Iris pigment epithelial cell (primary cell): ENCODE data around the gene CDH20.
A peak's percentile ranks its signal among the peaks of the same experiment; 100 is the strongest.

Experiments used
- DNase-seq: peaks from one replicate; pipeline ENCODE4 v3.0.0-alpha.2; 2011; ENCODE audit warnings: low read depth

The CDH20 gene

DNA sequence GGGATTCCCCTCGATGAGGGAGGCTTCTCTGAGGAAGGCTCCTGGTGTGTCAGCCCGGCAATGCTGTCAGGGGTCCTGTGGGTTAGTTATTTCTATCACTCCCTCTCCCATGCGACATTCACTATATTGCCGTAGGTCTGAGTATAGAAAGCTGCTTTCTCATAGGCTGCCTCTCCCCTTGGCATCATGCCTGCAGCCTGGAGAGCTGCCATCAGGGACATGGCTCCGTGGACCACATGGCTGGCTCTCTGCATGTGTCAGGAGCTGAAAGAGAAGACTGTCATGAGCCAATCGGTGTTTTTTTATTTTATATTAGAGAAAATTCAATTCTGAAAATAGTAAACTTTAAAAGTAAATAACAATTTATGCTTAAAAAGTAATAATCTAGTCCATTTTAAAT lies 198.0 kb downstream of the CDH20 start:
- no peak for DNase-seq

GRCh38 chr18:61531891-61532290 lies 198.7 kb downstream of the CDH20 start:
- DNase-seq, result no peak

GRCh38 chr18:61535401-61535800 lies 202.2 kb downstream of the CDH20 start:
- no peak for DNase-seq

DNA sequence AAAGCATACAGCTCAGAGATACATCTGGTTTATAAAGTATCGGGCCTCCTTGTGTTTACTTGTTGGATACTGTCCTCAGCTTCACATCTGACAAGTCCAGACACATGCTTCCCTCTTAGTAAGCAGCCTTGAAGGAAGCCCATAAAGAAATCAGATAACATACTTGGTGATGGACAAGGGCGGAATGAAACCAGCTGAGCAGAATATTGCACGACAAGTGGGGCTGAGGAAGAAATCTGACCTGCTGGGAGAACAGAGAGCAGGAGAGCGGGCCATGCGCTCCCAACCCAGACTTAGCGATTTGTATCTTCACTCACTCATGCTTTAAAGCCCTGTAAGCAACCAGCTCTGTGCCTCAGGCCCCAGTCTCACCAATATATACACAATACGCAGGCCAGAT lies 208.4 kb downstream of the CDH20 start:
- peak; percentile 12 for DNase-seq

DNA sequence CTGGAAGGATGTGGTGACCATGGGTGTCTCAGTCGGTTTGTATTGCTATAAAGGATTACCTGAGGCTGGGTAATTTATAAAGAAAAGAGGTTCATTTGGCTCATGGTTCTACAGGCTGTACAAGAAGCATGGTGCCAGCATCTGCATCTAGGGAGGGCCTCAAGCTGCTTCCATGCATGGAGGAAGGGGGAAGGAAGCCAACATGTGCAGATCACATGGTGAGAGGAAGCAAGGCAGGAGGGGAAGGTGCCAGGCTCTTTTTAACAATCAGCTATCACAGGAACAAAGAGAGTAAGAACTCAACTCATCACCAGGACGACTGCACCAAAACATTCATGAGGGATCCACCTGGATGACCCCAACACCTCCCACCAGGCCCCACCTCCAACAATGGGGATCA lies 209.4 kb downstream of the CDH20 start:
- DNase-seq, result no peak

GRCh38 chr18:61543518-61543917 lies 210.3 kb downstream of the CDH20 start:
- no peak for DNase-seq

- DNase-seq, result no peak
These were observed 210.9 kb downstream of the CDH20 start for GRCh38 chr18:61544178-61544577.

DNA sequence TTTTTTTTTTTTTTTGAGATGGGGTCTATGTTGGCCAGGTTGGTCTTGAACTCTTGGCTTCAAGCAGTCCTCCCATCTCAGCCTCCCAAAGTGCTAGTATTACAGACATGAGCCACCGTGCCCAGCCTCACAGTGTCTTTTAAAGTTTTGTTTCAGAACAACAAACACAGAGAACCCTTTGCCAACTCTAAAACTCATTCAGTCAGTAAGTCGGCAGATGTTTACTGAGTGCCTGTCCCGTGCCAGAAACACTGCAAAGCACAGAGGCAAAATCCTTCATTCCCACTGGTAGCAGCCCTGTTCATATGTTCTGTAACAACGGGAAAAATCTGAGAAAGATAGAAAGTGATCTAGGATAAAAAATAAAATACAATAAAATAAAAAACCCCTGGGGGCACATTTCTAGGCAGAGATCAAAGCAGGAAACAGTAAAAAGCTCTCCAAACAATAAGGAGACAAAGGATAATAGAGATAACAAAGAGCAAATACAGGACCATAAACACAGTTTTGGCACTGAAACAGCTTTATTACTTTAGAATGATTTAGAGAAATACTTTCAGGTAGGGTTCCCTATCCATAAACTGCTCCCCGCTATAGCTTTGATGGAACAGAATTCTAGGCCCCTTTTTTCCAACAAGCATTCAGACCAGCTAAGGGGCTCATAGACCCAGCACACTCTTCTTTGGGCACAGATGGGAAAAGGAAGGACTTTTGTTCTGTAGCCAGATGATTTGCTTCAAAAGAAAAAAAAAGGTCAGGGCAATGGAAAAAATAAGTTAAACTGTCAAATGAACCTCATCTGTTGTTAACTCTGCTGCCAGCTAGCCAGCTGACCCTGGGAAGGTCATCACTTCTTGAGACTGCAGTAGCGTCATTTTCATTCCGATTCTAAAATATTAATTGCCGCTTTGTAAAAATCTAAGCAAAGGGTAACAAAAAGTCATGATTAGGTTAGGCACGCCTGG lies 212.3 kb downstream of the CDH20 start:
- no peak for DNase-seq

GRCh38 chr18:61546590-61546989 lies 213.4 kb downstream of the CDH20 start:
- DNase-seq, result peak; percentile 86

GRCh38 chr18:61549416-61549815 lies 216.2 kb downstream of the CDH20 start:
- DNase-seq, result no peak

DNA sequence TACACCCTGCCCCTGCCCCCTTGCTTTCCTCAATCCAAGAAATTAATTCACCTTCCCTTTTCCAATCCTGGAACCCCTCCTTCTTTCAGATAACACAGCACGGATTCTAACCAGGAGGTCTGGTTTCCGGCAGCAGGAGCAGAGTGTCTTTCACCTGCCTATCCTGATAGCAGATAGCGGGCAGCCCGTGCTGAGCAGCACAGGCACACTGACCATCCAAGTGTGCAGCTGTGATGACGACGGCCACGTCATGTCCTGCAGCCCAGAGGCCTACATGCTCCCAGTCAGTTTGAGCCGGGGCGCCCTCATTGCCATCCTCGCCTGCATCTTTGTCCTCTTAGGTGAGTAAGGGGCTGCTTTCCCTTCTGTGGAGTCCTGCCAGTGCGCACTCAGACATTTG lies 216.7 kb downstream of the CDH20 start:
- DNase-seq, result no peak

- DNase-seq, result peak; percentile 88
These were observed 218.4 kb downstream of the CDH20 start for GRCh38 chr18:61551586-61551985.

GRCh38 chr18:61553045-61553659 lies 219.9 kb downstream of the CDH20 start:
- DNase-seq, result no peak

DNA sequence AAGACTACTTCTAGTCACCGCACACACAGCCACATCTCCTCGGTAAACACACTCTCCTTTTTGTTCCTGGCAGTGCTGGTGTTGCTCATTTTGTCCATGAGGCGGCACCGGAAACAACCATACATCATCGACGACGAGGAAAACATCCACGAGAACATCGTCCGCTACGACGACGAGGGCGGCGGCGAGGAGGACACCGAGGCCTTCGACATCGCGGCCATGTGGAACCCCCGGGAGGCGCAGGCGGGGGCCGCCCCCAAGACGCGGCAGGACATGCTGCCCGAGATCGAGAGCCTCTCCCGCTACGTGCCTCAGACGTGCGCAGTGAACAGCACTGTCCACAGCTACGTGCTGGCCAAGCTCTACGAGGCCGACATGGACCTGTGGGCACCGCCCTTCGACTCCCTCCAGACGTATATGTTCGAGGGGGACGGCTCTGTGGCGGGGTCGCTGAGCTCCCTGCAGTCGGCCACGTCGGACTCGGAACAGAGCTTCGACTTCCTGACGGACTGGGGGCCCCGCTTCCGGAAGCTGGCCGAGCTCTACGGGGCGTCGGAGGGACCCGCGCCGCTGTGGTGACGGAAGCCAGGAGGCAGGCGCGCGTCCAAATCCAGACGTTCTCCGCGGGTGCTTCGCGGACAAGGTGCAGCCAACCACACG lies 221.0 kb downstream of the CDH20 start:
- DNase-seq, result no peak

- DNase-seq, result peak; percentile 30
These were observed 221.7 kb downstream of the CDH20 start for GRCh38 chr18:61554946-61555361.

GRCh38 chr18:61556316-61556715 lies 223.1 kb downstream of the CDH20 start:
- DNase-seq, result no peak

DNA sequence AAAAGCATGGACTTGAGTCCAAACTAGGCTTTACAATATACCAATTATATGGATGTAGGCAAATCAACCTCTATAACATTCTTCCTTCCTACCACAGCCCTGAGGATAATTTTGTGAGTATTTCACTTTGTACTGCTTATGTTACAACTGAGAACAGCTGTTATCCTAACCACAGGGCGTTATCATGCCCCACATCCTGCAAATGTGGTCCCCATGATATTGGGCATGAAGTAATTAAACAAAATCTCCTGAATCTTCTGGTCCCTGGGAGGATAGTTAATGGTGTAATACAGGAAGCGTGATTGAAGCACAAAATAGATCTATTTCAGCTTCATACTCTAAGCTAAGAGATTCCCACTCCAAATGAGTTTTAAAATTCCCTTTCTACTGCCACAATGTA lies 223.6 kb downstream of the CDH20 start:
- no peak for DNase-seq

DNA sequence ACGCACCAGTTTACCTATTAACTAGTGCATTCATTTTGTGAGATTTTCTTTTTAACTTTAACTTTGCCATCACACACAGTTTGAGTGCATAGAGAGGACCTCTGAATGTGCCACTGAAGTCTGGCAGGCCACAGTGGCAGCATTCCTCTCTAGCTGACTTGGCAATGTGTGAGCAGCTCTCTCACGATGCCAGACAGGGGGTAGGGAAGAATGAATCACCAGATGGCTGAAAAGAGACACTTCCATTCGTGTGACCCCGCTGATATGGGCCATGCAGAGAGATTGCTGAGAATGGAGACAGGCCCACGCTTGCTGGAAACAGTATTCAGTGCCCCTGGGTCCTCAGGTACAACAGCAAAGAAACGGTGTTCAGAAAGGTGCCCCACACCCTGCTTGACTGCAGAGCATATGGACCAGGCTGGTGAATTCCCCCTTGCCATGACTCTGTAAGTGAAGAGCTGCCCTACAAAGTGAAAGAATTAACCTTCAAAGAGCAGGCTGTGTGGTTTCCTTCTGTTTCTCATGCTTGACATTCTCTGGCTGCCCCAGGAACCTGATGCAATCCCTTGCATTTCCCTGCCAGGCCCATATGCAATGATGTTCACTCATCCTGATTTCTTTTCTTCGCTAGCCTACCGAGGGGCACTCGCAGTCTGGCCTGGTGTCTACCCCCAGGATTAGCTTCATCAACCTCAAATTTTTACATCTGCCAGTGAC lies 236.1 kb downstream of the CDH20 start:
- peak; percentile 92 for DNase-seq

DNA sequence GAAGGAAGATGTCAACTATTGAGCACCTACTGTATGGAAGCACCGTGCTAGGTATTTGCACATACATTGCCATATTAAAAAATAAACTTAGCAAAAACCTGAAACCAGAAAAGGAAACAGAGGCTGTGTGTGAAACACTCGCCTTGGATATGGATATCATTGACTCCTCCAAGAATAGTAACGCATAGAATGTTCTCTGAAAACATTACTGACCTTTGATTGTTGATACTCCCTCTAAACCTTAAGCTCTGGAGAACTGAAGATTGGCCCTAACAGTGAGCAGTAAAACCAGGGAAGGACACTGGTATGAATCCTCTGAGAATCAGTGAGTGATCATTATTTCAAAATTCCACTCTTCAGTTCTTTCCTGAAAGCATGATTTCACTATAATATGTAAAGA lies 236.8 kb downstream of the CDH20 start:
- no peak for DNase-seq

DNA sequence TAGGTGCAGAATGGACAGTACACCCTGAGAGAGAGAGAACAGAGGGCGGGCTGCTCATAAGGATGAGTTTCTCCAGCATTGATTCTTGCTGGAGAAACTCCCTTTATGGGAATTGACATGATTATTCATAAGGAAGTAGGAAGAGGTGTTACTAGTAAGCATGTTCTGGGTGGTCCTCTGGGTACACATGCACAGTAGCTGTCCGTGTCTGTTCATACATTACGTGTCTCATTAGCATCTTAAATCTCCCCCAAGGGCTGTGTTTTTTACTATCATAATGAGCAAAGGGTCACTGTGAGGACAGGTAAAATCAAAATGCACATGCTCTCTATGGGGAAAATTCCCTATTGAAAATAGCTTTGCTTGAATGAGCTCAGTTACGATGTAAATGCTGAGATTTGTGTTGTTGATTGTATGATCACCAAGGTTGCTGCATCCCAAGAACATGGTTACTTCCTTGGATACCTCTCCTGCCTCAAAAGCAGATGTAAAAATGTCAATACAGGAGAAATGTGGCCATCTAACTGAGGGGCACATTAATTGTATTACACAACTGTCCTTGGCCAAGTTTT lies 238.9 kb downstream of the CDH20 start:
- no peak for DNase-seq

DNA sequence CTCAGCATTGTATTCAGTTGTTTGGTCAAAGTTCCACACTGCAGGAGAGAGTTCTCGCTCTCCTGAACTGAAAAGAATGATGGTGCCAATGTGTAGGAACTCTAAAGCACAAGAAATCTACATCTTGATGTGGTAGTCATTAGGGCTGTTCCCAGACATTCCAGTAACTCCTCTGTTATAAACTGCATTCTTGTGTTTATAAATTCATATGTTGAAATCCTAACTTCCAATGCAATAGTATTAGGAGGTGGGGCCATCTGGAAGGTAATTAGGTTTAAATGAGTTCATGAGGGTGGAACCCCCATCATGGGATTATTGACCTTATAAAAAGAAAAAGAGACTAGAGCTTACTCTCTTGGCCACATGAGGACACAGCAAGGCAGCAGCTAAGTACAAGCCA lies 239.6 kb downstream of the CDH20 start:
- peak; percentile 47 for DNase-seq

DNA sequence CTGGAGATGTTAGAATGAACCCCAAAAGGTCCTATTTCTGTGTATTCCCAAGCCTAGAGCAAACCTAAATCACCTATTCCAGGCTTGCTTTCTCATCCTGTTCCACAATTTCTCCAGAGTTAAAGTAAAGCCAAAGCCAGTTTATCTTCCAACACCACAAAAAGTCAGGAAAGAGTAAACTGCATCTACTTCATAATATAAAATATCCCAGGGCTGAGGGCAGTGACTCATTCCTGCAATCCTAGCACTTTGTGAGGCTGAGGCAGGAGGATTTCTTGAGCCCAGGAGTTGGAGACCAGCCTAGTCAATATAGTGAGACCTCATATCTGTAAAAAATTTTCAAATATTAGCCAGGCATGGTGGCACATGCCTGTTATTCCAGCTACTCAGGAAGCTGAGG lies 241.4 kb downstream of the CDH20 start:
- no peak for DNase-seq
